GM19351 (cell line): ENCODE measurements around the gene DDX4.

ENCODE experiments used
- ATAC-seq: cut with Tn5 transposase; IDR thresholded peaks from one replicate; pipeline ENCODE4 v1.9.1; 2021; ENCODE audit warnings: mild to moderate bottlenecking, moderate library complexity; ENCODE audit not compliant: unreplicated experiment

The DDX4 gene

DNA sequence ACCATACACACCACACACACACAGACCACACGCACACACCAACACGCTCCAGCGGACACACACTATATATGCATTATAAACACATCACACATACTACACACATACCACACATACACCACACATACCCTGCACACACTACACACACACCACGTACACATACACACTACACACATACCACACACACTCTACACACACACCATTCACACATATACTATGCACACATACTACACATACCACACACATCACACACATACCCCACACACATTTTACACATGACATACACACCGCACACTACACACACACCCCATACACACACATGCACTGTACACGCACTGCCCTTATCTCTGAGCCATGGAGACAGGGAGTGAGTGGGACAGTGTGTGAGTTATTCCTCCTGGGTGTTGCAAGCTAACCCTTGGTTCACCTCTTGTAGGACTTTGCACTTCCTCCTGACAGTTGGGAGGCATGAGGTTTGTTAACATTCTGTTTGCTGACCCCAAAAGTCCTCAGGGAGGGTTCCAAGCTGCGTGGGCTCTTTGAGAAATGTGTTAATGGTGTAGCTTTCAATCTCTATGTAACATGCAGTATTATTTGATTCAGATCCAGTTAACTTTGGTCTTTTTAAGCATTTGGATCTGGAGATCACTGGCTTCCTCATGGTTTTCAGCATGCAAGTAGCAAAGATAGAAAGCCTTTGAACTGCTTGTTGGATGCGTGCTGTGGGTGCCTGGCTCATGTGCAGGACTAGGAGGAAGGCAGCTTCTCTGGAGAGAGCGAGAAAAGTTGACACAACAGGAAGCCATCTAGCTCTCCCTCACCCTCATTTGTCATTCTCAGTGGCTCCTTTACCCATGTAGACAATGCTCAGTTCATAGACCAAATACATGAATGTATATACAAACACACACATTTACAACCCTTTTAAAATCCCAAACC is 127.0 kb downstream of the DDX4 start:
- no peak for ATAC-seq

DNA sequence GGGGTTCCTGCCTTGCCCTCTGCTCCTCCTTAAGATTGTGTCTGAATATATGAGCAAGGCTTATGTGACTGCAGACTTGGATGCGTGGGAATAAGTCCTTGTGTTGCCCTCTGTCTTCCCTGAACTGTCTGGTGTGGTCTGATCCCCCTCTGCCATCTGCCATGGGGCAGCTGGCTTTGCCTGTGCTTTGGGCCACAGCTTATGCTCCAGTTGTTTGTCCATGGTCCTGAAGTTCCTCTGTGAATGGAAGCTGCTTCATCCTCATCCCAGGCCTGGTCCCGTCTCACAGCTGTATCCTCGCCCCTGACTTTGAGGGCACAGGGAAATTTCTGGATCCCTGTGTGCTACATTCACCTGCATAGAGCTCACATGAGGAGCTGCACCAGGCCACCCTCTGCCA is 128.0 kb downstream of the DDX4 start:
- ATAC-seq: no peak

DNA sequence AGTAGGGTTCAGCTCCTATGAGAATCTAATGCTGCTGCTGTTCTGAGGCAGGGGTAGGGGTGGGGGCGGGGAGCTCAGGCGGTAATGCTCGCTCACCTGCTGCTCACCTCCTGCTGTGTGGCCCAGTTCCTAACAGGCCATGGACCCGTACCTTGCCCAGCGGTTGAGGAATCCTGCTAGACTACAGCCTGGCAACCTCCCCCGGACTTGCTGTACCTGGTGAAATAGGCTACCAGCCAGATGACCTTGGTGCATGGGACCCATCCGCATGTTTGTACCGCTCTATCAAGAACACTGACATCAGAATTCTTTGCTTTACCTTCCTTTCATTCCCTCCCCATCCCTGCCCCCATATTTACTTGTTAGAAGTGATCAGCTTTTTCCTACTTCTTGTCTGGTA is 128.6 kb downstream of the DDX4 start:
- no peak for ATAC-seq
